SK-N-MC (cell line): ENCODE data around the gene LGI4.

Source experiments
- EZH2 ChIP-seq: fragments of 200-600 bp; sonication (generic); IDR thresholded peaks from one replicate; pipeline ENCODE4 v1.6.1; 2017; ENCODE audit warnings: antibody characterized with exemption
- POLR2AphosphoS5 ChIP-seq: IDR thresholded peaks from 2 replicates; pipeline ENCODE4 v1.6.1; 2012; ENCODE audit warnings: mild to moderate bottlenecking, low read depth, low read length, borderline replicate concordance

GRCh38 chr19:35090160-35090505 is 44.7 kb downstream of the LGI4 start:
- TF ChIP-seq EZH2: no peak
- no peak for TF ChIP-seq POLR2AphosphoS5
